ENCODE measurements around the gene OLA1.

The OLA1 gene

DNA sequence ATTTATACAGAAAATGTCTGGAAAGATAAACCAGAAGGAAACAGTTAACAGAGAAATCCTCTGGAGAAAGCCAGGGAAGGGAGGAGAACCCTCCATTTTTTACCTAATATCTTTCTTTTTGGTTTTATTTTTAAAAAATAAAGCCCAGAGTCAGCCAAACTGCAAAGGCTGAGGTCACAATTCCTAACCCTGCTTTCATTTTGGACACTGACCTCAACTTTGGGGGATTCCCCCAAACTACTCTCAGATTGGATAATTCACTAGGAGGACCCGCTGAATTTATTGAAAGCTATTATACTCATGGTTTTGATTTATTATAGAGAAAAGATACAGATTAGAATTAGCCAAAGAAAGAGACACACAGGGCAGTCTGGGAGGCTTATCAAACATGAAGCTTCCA, 189.9 kb downstream of the OLA1 start:
- no peak for DNase-seq

DNA sequence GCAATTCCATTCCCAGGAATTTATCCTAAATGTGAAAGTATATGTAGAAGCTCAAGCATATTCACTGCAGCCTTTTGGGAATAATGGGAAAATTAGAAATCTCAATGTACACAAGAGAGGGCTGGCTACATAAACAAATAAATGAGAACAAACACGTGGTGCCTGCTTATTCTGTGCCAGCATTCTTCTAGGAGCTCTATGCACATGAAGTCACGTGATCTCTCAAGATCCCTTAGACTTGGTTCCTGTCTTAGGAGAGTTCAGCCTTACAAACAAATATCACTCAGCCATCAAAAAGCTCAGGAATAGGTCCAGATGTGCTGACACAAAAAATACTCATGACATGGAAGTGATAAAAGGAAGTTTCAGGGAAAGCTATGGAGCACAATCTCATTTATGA, 190.3 kb downstream of the OLA1 start:
- DNase-seq, result no peak

DNA sequence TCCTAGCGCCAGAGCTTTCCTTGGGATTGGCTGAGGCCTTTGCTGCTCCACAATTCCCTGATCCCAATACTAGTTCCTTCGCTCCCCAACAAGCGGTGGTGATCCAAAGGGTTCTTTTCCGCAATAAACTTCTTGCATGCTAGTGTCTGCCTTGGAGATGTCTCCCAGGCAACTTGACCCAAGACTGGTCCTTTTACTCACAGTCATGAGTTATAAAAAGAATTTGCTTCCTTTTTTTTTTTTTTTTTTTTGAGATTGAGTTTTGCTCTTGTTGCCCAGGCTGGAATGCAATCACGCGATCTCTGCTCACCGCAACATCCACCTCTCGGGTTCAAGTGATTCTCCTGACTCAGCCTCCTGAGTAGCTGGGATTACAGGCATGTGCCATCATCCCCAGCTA, 193.4 kb downstream of the OLA1 start:
- no peak for DNase-seq

DNA sequence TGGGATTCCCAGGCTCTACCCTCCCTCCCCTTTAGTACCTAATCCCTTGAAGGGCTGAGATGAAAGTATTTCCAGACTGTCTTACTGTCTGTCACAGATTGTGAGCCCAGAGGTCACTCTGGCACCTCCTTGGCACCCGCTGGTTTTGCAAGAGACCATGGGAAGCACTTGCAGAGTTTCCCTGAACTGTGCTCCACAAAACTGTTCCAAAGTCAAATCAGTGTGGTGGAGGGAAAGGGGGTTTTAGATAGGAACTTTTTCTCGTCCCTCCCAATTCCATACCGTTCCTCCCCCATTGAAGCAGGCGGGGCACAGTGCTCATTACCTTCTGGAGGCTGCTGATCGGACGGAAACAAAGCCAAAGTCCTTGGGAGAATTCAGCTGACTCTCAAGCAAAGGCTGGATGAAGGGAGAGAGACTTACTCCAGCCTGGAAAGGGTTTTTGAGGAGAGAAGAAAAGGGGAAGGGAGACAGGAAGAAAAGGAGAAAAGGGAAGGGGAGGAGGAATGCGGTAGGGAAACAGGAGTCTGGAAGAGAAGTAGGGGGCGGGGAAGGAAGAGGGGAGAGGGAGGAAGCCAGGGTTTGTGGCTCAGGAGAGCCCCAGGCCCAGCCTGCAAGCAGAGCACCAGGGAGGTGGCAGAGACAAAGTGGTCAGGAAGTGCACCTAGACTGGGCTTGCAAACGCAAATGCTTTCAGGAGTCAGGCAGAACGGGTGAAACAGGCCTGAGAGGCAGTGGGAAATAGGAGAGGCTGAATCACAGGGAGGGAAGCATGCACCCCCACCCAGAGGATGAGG, 194.8 kb downstream of the OLA1 start:
- no peak for DNase-seq

DNA sequence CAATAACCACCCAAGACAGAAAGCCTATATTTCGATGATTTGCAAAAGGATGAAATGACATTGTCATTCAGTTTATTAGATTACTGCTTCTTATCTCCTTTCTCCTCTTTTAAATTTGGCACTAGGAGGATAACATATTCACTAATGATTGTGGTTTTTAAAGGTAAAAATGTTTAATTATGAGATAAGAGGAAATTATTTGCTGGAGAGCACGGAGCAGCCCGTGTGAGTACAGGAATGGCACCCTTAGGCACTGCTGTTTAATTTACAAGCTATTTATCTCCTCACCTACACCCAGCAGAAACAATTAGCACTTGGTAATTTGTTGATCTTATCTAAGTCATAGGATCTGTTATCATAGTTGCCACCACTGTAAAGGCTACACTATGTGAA, 195.8 kb downstream of the OLA1 start:
- DNase-seq, result no peak

DNA sequence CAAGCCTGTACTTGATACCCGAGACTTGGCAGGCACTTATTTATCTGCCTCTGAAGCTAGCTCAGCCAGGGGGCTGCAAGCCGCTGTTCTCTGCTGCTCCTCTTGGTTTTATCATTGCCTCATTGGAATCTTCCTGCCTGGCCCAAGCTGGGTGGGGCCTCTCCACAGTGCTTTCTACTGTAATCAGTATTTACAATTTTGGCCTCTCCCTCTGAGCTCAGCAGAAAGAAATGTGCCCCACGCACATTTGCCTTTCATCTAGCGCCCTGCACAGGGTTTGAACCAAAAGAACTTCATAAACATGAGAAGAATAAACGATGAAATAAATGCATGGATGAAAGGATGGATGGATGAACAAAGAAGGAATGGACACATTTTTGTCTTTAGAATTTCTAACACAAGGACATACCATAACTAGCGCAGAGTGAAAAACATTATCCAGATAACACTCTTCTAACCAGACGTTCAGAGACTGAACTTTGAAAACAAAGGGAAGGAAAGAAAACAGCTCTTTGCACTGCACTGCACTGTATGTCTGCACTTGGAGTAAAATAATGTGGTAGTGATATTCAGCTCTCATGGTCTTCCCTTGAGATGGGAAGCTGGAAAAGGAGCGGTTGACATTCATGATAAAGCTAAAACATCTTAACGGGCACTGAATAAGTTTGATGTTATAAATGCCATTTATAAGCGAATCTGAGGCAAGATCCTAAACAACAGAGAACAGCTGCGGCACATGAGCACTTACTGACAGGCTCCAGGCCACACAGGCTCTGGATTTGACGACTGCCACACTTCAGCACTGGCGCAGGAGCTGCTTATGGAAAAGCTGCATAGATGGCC, 196.4 kb downstream of the OLA1 start:
- DNase-seq, result no peak

DNA sequence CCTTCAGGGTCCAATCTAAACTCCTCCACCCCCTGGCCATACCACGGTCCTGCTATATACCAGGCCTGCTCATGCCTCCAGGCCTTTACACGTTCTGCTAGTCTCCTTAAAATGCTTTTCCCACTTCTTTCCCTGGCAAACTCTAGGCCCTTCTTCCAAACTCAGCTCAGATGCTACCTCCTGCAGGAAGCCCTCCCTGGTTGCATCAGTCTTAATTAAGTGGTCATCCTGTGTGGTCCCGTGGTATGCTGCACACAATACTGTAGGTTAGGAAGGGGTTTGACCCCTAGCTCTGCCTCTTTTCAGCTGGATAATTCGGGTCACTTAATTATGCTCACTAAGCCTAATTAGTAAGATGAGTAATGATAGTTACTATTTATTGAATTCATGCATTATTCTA, 197.3 kb downstream of the OLA1 start:
- no peak for DNase-seq

DNA sequence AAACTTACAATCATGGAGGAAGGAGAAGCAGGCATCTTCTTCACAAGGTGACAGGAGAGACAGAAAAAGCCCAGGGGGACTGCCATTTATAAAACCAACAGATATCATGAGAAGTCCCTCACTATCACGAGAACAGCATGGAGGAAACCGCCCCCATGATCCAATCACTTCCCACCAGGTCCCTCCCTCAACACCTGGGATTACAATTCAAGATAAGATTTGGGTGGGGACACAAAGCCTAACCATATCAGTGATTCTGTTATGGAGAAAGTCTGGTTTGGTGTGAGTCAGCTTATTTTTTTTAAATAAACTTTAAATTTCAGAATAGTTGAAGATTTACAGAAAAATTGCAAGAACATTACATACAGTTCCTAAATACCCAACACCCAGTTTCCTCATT, 198.4 kb downstream of the OLA1 start:
- no peak for DNase-seq

DNA sequence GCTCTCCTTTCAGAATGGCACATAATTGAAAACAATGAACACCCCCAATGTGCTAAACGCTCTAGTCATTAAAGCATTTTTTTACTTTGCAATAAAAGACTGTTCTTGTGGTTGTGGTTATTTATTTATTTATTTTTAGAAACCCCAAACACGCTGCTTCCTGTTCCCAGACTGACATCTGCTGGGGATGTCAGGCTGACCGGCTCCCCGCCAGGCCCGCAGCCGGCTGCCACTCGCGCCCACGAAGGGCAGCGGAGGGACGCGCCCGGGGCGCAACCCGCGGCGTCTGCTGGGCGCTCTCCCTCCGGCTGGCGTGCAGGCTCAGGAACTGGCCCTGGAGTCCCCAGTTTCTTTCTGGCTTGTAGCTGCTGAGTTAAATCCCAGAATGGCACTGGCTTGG, 200.1 kb downstream of the OLA1 start:
- DNase-seq, result no peak

DNA sequence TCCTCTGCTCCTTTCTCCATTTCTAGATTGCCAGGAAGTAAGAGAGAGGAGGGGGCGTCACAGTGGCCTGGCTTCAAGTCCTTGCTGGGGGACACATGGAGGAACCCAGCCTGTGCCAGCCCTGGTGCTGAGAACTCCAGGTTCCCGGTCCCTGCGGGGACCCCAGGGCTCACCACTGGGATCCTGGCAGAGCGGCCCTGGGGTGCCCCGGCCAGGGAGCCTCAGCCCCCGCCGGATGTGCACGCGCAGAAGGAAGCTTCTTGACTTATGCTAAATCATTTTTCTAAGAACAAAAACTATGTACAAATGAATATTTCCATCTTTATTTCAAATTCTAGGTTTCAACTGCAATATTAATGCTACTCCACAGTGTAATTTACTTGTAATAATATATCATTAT, 200.6 kb downstream of the OLA1 start:
- no peak for DNase-seq

DNA sequence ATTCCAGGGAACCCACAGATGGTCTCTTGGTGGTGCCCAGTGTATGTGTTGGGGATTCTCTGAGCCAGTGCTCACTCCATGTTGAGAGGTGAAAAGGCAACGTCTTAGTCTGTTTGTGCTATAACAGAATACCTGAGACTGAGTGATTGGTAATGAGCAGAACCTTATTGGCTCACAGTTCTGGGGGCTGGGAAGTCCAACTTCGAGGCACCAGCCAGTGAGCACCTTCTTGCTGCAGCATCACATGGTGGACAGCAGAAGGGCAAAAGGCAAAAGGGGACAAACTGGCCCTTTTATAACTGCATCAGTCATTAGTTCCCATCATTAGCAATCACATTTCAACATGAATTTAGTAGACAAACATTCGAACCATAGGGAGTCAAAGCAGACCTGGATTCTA, 202.2 kb downstream of the OLA1 start:
- no peak for DNase-seq

DNA sequence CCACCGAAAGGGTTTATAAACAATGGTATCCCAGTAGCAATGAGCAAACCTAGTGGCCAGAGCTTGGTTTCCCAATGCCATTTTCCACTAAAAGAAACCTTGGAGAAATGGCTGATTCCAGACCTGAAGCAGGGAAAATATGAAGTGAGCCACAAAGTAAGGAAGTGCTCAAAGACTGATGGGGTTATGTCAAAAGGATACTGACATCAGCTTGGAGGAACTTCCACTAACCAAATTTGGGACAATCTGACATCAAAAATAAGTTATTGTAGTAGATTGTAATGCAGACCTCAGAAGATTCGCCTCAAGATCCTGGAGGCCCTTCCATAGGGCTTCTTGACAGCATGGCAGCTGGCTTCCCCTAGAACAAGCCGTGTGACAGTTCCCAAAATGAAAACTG, 203.8 kb downstream of the OLA1 start:
- no peak for DNase-seq

DNA sequence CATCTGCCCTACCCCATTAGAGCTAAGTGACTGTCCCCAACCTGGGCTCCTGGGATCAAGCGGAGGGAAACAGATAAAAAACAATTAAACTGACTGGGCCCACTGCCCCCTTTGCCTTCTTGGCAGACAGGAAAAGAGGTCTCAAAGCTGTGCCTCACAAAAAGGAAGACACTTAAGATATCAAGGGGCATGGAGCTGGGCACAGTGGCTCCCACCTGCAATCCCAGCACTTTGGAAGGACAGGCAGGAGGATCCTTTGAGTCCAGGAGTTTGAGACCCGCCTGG, 208.0 kb downstream of the OLA1 start:
- DNase-seq, result no peak

DNA sequence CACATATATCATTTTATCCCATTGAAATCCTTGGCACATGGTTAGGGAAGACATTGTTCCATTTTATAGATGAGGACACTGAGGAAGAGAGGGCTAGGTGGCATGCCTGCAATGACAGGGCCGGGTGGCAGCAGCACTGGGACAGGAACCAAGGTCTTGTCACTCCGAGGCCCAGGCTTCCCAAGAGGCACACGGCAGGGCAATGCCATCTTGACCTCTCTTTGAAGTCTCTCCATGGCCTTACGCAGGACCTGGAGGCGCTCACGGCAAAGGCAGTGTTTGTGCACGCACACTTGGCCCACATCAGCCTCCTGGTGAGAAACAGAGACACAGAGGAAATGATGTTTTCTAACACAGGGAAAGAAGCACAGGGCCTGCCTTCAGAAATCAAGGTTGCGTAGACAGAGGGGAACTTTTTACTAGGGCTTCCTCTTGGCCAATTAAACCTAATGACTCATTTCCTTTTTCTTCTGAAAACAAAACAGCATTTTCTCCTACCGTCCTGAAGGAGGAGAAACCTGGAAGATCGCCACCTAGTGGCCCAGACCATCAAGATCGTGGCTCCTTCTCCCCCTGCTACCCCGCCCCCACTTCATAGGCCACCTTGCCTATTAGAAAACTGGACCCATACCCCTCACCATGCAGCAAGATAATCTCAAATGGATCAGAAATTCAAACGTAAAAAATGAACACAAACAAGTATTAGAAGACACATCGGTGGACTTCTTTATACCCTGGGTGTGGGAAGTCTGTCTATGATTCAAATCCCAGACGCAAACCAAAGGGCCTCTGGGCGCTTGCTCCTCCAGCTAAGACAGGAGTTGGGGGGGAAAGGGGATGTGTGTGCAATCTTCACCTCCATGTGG, 208.5 kb downstream of the OLA1 start:
- DNase-seq, result peak; percentile 30

DNA sequence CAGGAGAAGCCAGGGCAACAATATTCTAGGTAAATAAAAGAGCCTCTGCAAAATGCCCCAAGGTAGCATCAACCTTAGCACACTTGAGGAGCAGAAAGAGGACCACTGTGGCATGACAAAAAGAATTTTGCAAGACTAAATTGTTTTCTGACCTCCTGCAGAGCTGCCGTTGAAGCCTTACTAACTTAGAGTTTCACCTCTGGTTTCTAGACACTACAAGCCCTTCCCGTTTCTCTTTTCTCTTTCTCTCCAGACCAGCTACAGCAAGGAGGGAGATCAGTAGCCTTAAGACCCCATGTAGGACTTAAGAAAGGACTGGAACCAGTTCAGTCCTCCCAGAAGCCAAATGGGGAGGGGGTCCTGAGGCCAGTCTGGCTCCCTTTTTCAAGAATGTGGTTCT, 209.9 kb downstream of the OLA1 start:
- no peak for DNase-seq

DNA sequence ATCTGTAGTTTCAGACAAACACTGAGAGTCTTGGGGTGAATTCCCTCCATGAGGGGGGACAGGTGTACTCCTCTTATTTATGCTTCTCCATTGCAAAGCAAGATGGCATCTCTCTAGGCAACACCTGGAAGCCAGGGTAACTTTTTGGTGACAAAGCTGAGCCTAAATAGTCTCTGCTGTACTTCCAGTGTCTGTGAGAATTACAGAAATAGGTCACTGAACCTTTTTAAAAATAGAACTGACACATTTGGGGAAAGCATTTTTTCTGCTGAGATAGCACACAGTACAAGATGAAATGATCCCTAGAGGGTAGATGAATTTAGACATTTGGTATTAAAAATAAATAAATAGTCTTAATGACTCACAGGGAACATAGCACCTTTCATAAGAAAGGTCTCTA, 211.5 kb downstream of the OLA1 start:
- DNase-seq, result no peak

DNA sequence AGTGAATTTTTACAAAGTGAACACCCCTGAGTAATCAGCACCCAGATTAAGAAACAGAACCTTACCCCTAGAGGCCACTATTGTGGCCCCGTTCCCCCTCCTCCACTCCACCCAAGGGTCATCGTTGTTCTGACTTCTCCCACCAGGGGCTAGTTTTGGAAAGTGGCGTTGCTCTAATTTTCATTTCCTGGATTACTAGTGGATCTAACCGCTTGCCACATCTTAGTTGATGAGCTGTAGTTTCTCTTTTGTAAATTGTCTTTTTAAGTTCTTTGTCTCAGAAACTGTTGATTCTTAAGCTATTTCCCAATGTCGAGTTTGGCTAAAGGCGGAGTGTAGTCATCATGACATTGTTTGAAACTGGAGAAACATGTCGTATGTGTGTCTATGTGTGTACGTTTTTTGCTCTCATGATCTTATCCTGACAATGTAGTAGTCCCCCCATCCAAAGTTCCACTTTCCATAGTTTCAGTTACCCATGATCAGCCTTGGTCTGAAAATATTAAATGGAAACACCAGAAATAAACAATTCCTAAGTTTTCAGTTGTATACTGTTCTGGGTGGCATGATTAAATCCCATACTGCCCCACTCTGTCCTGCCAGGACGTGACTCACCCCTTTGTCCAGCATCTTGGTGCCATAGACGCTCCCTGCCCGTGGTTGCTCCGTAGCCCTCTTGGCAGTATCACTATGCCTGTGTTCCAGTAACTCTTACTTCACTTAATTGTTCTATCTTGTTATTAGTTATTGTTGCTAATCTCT, 212.2 kb downstream of the OLA1 start:
- no peak for DNase-seq

DNA sequence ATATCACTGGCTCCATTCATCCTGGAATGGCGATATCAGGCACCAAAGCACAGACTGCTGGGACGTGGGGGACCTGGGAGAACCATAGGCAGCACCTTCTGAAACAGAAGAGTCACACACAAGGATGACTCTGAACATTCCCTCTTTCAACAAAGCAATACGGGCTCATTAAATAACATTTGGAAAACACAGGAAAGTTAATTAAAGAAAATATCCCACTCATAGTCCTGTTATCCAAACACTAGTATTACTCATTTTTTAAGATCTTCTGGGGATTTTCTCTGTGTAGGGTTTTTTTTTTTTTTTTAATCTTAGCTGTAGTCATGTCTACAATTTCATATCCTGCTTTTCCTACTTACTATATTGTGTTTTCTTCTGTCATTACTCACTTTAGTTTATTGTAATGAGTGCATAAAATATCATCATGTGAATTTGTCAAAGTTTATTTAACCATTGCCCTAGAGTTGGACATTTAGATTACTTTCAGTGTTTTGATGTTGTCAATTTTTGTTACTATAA, 213.2 kb downstream of the OLA1 start:
- DNase-seq, result no peak

DNA sequence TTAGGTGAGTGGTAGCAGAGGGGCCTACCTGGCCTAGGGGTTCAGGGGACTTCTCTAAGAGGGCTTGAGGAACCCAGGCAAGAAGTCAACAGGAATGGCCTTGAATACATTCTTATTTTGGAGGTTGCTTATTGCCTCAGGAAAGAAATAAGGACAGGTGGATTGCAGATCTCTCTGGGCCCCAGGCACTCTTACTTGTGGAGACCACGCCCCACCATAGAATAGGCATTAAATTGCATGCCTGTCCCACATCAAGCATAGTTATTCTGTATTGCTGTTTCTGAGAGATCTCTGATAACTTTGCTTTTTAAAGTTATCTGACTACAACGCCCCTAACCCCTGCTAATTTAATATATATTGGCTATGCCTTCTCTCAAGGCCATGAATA, 215.2 kb downstream of the OLA1 start:
- DNase-seq, result no peak

DNA sequence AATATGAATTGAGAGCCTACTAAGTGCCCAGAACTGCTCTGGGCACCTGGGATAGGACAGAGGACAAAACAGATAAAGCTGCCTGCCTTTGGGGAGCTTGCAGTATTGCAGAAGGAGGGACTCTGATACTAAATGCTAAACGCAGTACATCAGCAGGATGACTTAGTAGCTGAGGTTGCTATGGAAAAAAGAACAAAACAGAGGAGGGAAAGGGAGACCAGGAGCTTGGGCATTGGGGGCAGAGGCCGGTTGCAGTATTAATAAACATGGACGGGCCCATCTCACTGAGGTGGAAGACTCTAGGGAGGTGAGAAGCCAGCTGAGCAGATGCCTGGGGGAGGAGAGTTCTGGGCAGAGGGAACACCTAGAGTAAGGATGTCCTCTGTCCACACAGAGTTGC, 217.1 kb downstream of the OLA1 start:
- DNase-seq, result no peak

DNA sequence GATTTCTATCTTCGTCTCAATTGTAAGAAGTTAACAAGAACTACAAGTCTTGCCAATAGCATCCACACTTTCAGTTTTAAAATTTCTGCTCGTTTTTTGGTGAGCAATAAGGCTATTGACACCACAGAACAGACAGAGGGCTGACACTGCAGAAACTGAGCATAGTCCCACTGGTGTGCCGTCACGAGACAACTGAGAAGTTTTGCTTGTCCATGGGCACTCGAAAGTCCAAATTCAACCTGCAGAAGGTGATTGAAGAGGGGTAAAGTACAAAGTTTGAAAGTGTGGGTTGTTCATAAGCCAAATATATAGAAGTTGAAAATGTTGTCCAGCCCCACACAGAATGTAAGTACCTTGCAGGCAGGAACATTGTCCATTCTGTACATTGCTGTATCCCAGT, 219.4 kb downstream of the OLA1 start:
- DNase-seq, result no peak

DNA sequence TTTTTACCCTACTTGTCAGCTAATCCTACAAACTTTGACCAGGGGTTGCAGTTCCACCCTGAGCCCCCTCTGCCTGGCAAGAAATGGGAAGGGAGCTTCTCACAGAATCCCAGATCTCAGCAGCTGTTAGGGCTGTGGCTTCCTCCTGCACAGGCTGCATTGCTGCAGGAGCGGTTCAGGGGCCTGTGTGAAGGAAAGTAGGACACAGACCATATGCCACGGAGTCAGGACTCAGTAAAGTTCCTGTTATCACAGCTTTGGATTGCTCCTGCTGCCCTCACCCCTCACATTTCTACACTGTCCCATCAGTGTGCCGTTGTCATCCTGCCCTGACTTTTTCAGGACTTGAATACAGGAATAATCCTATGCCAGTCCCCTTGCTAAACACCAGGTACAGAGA, 220.4 kb downstream of the OLA1 start:
- DNase-seq, result peak; percentile 48

All from NCI-H2171 (cell line).